ENCODE measurements around the gene LRRC4.

Gene LRRC4

DNA sequence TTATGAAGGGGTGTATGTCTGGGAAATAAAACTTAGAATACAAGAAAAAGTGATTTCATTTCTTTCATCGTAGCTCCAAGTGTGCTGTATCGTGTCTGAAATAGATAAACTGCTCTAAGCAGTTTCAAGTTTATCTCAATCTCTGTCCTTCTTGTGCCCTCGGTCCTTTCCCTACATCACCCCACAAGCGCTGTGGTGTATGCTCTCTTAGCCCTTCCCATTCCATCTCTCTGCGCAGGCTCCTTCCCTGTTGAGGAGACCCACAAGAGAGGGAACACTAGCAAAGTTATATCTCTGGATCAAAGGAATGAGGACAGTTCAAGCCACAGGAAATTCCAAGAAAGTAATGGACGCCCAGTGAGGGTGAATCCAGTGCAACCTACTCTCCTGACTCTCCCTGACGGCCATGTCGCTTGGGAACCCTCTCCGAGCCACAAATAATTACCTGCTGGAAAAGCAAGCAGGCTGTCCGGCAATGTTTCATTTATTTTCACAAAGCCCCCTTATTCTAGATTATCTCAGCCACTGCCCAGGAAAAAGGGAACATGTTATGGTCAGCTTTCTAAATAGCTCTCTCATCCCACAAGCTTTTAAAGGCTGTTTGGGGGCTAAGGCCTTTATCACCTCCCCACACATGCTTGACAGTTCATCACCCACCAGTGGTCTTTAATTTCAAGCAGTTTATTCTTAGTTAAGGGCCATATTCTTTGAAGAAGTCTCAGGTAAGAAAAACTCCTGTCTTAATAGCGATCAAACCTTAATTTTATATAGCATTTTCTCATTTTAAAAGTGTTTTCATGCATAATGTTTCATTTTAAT, 34.8 kb downstream of the LRRC4 start:
- Histone ChIP-seq H3K27me3 (ENCODE audit: insufficient read depth, low read length, poor library complexity) (no peaks in the 10 kb centered on the region), H2BK15ac (replicated peaks; ENCODE audit: low read depth) (no peak overlapping the region), H3K27ac (ENCODE audit: low read depth, low read length) (no peak overlapping the region), H3K9ac (ENCODE audit: low read length) (no peak overlapping the region), H3K4me2 (ENCODE audit: low read length) (no peak overlapping the region), H2AK5ac (ENCODE audit: low read length) (no peak overlapping the region), H3K56ac (ENCODE audit: low read length) (no peak overlapping the region), H3K4me1 (ENCODE audit: control insufficient read depth, low read depth, low read length) (peaks cover 2% of the 10 kb centered on the region), H3K4ac (ENCODE audit: low read depth, low read length) (no peak overlapping the region), H3K79me2 (ENCODE audit: control insufficient read depth, insufficient read depth, low read length) (no peaks in the 10 kb centered on the region), H3K36me3 (ENCODE audit: control insufficient read depth, insufficient read depth, low read length) (no peaks in the 10 kb centered on the region), H2BK5ac (ENCODE audit: low read length) (no peak overlapping the region), H3K18ac (ENCODE audit: low read length) (no peak overlapping the region), H3K4me3 (ENCODE audit: low read length) (no peak overlapping the region), H4K8ac (ENCODE audit: low read depth, low read length) (no peak overlapping the region), H3K23ac (ENCODE audit: low read length) (no peak overlapping the region), H2BK120ac (ENCODE audit: low read depth, low read length) (no peak overlapping the region), H4K5ac (ENCODE audit: low read length) (no peak overlapping the region), H3K79me1 (ENCODE audit: low read length) (peaks cover 3% of the 10 kb centered on the region)
- no CpG with 5 or more reads among the region's 11 CpGs for WGBS (ENCODE audit: extremely low coverage, insufficient coverage, low lambda C conversion rate)
- DNase-seq: no peak

DNA sequence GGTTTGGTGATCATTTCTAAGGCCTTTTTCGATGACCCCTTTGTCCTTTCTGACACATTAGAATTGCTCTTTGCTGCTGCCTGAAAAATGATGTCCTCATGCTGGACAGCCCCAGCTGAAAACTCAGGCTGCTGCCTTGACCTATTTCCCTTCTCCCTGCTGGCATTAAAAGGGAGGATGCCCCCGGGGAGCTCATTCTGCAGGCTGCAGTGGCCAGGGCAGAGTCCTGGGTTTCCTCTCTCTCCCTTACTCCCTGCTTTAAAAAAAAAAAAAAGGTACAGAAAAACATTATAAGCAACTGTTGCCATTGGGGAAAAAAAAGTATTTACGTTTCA, 35.4 kb downstream of the LRRC4 start:
- Histone ChIP-seq H3K56ac (ENCODE audit: low read length) (no peak overlapping the region), H3K79me2 (ENCODE audit: control insufficient read depth, insufficient read depth, low read length) (no peaks in the 10 kb centered on the region), H3K79me1 (ENCODE audit: low read length) (peaks cover 3% of the 10 kb centered on the region), H3K36me3 (ENCODE audit: control insufficient read depth, insufficient read depth, low read length) (no peaks in the 10 kb centered on the region), H2BK5ac (ENCODE audit: low read length) (no peak overlapping the region), H3K27ac (ENCODE audit: low read depth, low read length) (no peak overlapping the region), H3K4ac (ENCODE audit: low read depth, low read length) (no peak overlapping the region), H3K4me3 (ENCODE audit: low read length) (no peak overlapping the region), H3K23ac (ENCODE audit: low read length) (no peak overlapping the region), H2BK120ac (ENCODE audit: low read depth, low read length) (no peak overlapping the region), H3K4me2 (ENCODE audit: low read length) (no peak overlapping the region), H3K27me3 (ENCODE audit: insufficient read depth, low read length, poor library complexity) (no peaks in the 10 kb centered on the region), H3K18ac (ENCODE audit: low read length) (no peak overlapping the region), H2BK15ac (replicated peaks; ENCODE audit: low read depth) (no peak overlapping the region), H2AK5ac (ENCODE audit: low read length) (no peak overlapping the region), H3K4me1 (ENCODE audit: control insufficient read depth, low read depth, low read length) (peaks cover 2% of the 10 kb centered on the region), H3K9ac (ENCODE audit: low read length) (no peak overlapping the region), H4K8ac (ENCODE audit: low read depth, low read length) (no peak overlapping the region), H4K5ac (ENCODE audit: low read length) (no peak overlapping the region)
- DNase-seq: no peak
- no CpG with 5 or more reads among the region's 3 CpGs for WGBS (ENCODE audit: extremely low coverage, insufficient coverage, low lambda C conversion rate)

DNA sequence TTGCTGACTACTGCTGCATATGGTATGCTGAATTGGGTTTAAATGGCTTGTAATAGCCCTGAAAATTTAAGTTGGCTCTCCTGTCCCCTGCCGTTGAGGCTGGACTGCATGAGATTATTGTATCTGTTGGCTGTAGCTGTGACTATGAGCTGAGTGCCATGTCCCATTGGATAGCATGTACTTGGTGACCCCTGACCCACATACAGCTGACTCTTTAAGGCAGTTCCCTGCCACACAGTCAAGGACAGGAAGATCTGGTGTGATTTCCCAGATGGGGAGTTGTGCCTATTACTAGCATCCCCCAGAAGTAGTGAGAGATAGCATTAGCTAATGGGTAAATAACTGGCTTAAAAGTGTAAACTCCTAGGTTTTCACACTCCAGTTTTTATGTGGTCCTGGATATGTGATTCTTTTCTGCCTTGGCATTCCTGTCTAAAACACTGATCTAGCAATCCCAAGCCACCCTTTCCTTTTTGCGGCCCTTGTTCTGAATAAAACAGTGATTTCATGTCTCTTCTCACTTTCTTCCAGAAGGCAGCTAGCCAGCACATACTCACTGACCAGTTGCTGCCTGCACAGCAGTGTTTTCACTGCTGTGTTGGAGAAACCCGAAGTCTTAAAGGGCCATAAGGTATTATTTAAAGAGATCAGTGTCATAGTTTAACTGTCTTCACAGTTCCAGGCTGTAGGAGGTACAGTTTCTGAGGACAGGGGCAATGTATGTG, 35.9 kb downstream of the LRRC4 start:
- H3K4me3 ChIP-seq (ENCODE audit: low read length): no peak overlapping the region
- DNase-seq: no peak
- no peak overlapping the region for H4K8ac ChIP-seq (ENCODE audit: low read depth, low read length)
- peaks cover 2% of the 10 kb centered on the region for H3K4me1 ChIP-seq (ENCODE audit: control insufficient read depth, low read depth, low read length)
- H3K79me2 ChIP-seq (ENCODE audit: control insufficient read depth, insufficient read depth, low read length): no peaks in the 10 kb centered on the region
- no peak overlapping the region for H3K18ac ChIP-seq (ENCODE audit: low read length)
- H3K4ac ChIP-seq (ENCODE audit: low read depth, low read length): no peak overlapping the region
- no peak overlapping the region for H2BK15ac ChIP-seq (replicated peaks; ENCODE audit: low read depth)
- no peaks in the 10 kb centered on the region for H3K27me3 ChIP-seq (ENCODE audit: insufficient read depth, low read length, poor library complexity)
- no peak overlapping the region for H3K9ac ChIP-seq (ENCODE audit: low read length)
- no peak overlapping the region for H4K5ac ChIP-seq (ENCODE audit: low read length)
- H2AK5ac ChIP-seq (ENCODE audit: low read length): no peak overlapping the region
- H3K79me1 ChIP-seq (ENCODE audit: low read length): peaks cover 3% of the 10 kb centered on the region
- H3K36me3 ChIP-seq (ENCODE audit: control insufficient read depth, insufficient read depth, low read length): no peaks in the 10 kb centered on the region
- no CpG with 5 or more reads among the region's 3 CpGs for WGBS (ENCODE audit: extremely low coverage, insufficient coverage, low lambda C conversion rate)
- no peak overlapping the region for H3K23ac ChIP-seq (ENCODE audit: low read length)
- H3K27ac ChIP-seq (ENCODE audit: low read depth, low read length): no peak overlapping the region
- H3K56ac ChIP-seq (ENCODE audit: low read length): no peak overlapping the region
- H3K4me2 ChIP-seq (ENCODE audit: low read length): no peak overlapping the region
- no peak overlapping the region for H2BK120ac ChIP-seq (ENCODE audit: low read depth, low read length)
- no peak overlapping the region for H2BK5ac ChIP-seq (ENCODE audit: low read length)

DNA sequence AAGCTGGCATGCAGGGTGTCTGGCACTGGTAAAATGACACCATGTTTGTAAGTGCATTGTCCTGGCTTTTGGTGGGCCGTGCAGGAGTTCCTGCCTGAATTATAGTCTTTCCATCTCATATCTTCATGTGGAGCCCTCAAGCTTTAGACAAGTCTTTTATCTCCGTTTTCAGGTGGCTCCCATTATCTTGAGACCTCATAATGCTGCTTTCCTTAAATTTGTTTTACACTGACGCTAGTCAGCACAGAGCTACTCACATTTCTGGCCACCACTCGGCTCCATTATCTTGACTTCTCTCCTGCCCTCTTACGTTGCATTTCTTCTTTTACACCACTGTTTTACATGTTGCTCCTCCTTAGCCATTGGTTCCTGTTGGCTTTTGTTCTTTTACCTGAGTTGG, 37.2 kb downstream of the LRRC4 start:
- no peak overlapping the region for H2BK5ac ChIP-seq (ENCODE audit: low read length)
- no peak overlapping the region for H3K27ac ChIP-seq (ENCODE audit: low read depth, low read length)
- no CpG with 5 or more reads among the region's 5 CpGs for WGBS (ENCODE audit: extremely low coverage, insufficient coverage, low lambda C conversion rate)
- no peak overlapping the region for H3K4me2 ChIP-seq (ENCODE audit: low read length)
- H3K79me2 ChIP-seq (ENCODE audit: control insufficient read depth, insufficient read depth, low read length): no peaks in the 10 kb centered on the region
- DNase-seq: no peak
- no peak overlapping the region for H3K4ac ChIP-seq (ENCODE audit: low read depth, low read length)
- peaks cover 2% of the 10 kb centered on the region for H3K4me1 ChIP-seq (ENCODE audit: control insufficient read depth, low read depth, low read length)
- H2AK5ac ChIP-seq (ENCODE audit: low read length): no peak overlapping the region
- no peak overlapping the region for H2BK120ac ChIP-seq (ENCODE audit: low read depth, low read length)
- H3K27me3 ChIP-seq (ENCODE audit: insufficient read depth, low read length, poor library complexity): no peaks in the 10 kb centered on the region
- no peak overlapping the region for H3K18ac ChIP-seq (ENCODE audit: low read length)
- peaks cover 3% of the 10 kb centered on the region for H3K79me1 ChIP-seq (ENCODE audit: low read length)
- no peak overlapping the region for H3K23ac ChIP-seq (ENCODE audit: low read length)
- H4K8ac ChIP-seq (ENCODE audit: low read depth, low read length): no peak overlapping the region
- H4K5ac ChIP-seq (ENCODE audit: low read length): no peak overlapping the region
- no peaks in the 10 kb centered on the region for H3K36me3 ChIP-seq (ENCODE audit: control insufficient read depth, insufficient read depth, low read length)
- no peak overlapping the region for H3K56ac ChIP-seq (ENCODE audit: low read length)
- H3K4me3 ChIP-seq (ENCODE audit: low read length): no peak overlapping the region
- no peak overlapping the region for H2BK15ac ChIP-seq (replicated peaks; ENCODE audit: low read depth)
- H3K9ac ChIP-seq (ENCODE audit: low read length): no peak overlapping the region

DNA sequence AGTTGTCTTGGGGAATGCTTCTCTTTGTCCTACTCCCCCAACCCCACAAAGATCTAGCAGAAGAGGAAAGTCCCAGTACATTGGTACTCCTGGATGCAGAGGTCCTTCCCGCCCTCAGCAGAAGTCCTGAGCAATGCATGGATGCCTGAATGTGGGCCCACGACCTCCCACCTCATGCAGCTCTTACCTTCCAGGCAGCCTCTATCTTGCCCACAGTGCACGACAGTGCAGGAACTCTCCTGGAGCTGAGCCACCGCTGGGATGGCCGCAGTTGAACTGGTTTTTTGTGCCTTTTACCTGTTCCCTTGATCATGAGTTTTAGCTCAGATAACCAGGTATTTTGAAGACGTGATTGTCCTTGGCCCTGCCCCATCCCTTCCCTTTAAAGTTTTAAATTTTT, 37.9 kb downstream of the LRRC4 start:
- Histone ChIP-seq H3K27ac (ENCODE audit: low read depth, low read length) (no peak overlapping the region), H3K79me2 (ENCODE audit: control insufficient read depth, insufficient read depth, low read length) (no peaks in the 10 kb centered on the region), H4K8ac (ENCODE audit: low read depth, low read length) (no peak overlapping the region), H3K79me1 (ENCODE audit: low read length) (peaks cover 4% of the 10 kb centered on the region), H3K18ac (ENCODE audit: low read length) (no peak overlapping the region), H3K4ac (ENCODE audit: low read depth, low read length) (no peak overlapping the region), H2AK5ac (ENCODE audit: low read length) (no peak overlapping the region), H4K5ac (ENCODE audit: low read length) (no peak overlapping the region), H3K23ac (ENCODE audit: low read length) (no peak overlapping the region), H3K4me1 (ENCODE audit: control insufficient read depth, low read depth, low read length) (peaks cover 2% of the 10 kb centered on the region), H3K4me3 (ENCODE audit: low read length) (no peak overlapping the region), H3K27me3 (ENCODE audit: insufficient read depth, low read length, poor library complexity) (no peaks in the 10 kb centered on the region), H3K9ac (ENCODE audit: low read length) (no peak overlapping the region), H2BK15ac (replicated peaks; ENCODE audit: low read depth) (no peak overlapping the region), H2BK5ac (ENCODE audit: low read length) (no peak overlapping the region), H3K36me3 (ENCODE audit: control insufficient read depth, insufficient read depth, low read length) (no peaks in the 10 kb centered on the region), H3K4me2 (ENCODE audit: low read length) (no peak overlapping the region), H2BK120ac (ENCODE audit: low read depth, low read length) (no peak overlapping the region), H3K56ac (ENCODE audit: low read length) (no peak overlapping the region)
- no peak for DNase-seq
- no CpG with 5 or more reads among the region's 6 CpGs for WGBS (ENCODE audit: extremely low coverage, insufficient coverage, low lambda C conversion rate)
